DND-41 (cell line): ENCODE measurements around the gene KPRP.

Experiments
- ATAC-seq: fragments of 200-7000 bp; cut with Tn5 transposase; 3 replicates; pipeline ENCODE4 v1.9.1; 2021; ENCODE audit warnings: low read depth; ENCODE audit not compliant: insufficient read depth
- DNase-seq: peaks from one replicate; pipeline ENCODE4 v3.0.0-alpha.2; 2020
- H2AFZ ChIP-seq: 2 replicates; pipeline ENCODE4 v1.6.0; 2012; ENCODE audit warnings: low read depth, low read length
- H3K27ac ChIP-seq: 2 replicates; pipeline ENCODE4 v1.5.1; 2012; ENCODE audit warnings: low read length, inconsistent platforms
- H3K27me3 ChIP-seq: fragments of 200-600 bp; sonication (generic); 2 replicates; pipeline ENCODE4 v1.6.0; 2012; ENCODE audit warnings: low read length, mild to moderate bottlenecking, inconsistent platforms; ENCODE audit not compliant: insufficient read depth, poor library complexity
- H3K36me3 ChIP-seq: 2 replicates; pipeline ENCODE4 v1.5.1; 2012; ENCODE audit warnings: low read length, inconsistent platforms; ENCODE audit not compliant: insufficient read depth
- H3K4me1 ChIP-seq: 2 replicates; pipeline ENCODE4 v1.5.1; 2012; ENCODE audit warnings: mild to moderate bottlenecking, low read length; ENCODE audit not compliant: insufficient read depth
- H3K4me2 ChIP-seq: 2 replicates; pipeline ENCODE4 v1.6.0; 2012; ENCODE audit warnings: mild to moderate bottlenecking, moderate library complexity, low read length, inconsistent platforms; ENCODE audit not compliant: insufficient read depth
- H3K4me3 ChIP-seq, 2 experiments: fragments of 200-600 bp in 1 of 2; shearing (Covaris generic) in 1 of 2; 2 replicates each; pipeline ENCODE4 v1.5.1; 2012 to 2016; ENCODE audit warnings: inconsistent platforms in 2 of 2, low read length in 2 of 2, mild to moderate bottlenecking in 2 of 2, low read depth in 1 of 2, moderate library complexity in 1 of 2
- H3K79me2 ChIP-seq: 2 replicates; pipeline ENCODE4 v1.6.0; 2012; ENCODE audit warnings: low read length, inconsistent platforms; ENCODE audit not compliant: insufficient read depth
- H3K9ac ChIP-seq: 2 replicates; pipeline ENCODE4 v1.6.0; 2012; ENCODE audit warnings: low read depth, mild to moderate bottlenecking, inconsistent platforms, low read length, moderate library complexity
- H3K9me3 ChIP-seq: 2 replicates; pipeline ENCODE4 v1.5.1; 2012; ENCODE audit warnings: low read length, moderate library complexity, mild to moderate bottlenecking, inconsistent platforms; ENCODE audit not compliant: insufficient read depth, severe bottlenecking
- H4K20me1 ChIP-seq: 2 replicates; pipeline ENCODE4 v1.6.0; 2012; ENCODE audit warnings: low read length; ENCODE audit not compliant: insufficient read depth
- CTCF ChIP-seq: IDR thresholded peaks from 2 replicates; pipeline ENCODE4 v1.5.1; 2012; ENCODE audit warnings: borderline replicate concordance, low read length, moderate library complexity, mild to moderate bottlenecking; ENCODE audit not compliant: poor library complexity, severe bottlenecking; ENCODE audit errors: extremely low read depth
- EZH2 ChIP-seq: IDR thresholded peaks from 3 replicates; pipeline ENCODE4 v1.6.1; 2012; ENCODE audit warnings: borderline replicate concordance, low read depth, mild to moderate bottlenecking, moderate library complexity, low read length, inconsistent platforms; ENCODE audit not compliant: severe bottlenecking

Gene KPRP

DNA sequence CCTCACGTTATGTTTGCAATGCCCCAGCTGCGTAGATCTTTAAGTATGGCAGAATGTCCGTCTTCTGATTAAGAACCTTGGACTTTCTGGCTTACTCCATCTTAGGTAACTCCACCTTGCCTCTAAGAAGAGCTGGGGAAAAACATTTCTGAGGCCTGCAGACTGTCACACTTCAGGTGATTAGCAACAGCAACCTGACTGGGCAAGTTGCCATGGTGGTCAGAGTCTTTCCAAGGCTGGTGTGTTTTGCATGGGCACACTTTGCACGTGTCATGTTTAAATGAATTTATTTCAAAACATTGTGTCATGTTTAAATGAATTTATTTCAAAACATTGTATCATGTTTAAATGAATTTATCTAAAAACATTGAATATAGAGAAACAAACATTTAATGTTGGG is 811 bp downstream of the KPRP start:
- no peak overlapping the region for H3K9ac ChIP-seq

DNA sequence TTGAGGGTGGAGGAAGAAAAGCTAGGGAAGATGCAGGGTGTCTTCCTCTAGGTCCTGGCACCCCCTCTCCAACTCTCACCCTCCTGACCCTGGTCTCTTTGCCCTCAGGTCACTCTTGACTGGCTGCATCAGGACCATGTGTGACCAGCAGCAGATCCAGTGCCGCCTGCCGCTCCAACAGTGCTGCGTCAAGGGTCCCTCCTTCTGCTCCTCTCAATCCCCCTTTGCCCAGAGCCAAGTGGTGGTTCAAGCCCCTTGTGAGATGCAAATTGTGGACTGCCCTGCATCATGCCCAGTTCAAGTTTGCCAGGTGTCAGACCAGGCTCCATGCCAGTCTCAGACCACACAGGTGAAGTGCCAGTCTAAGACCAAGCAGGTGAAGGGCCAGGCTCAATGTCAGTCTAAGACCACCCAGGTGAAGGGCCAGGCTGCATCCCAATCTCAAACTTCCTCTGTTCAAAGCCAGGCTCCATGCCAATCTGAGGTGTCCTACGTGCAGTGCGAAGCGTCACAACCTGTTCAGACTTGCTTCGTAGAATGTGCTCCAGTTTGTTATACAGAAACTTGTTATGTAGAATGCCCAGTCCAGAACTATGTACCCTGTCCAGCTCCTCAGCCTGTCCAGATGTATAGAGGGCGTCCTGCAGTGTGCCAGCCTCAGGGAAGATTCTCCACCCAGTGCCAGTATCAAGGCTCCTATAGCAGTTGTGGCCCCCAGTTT is 1.8 kb downstream of the KPRP start:
- H3K9ac ChIP-seq = no peak overlapping the region
- H4K20me1 ChIP-seq = no peaks in the 10 kb centered on the region
- no peaks in the 10 kb centered on the region for H3K36me3 ChIP-seq
- TF ChIP-seq EZH2 (no peak), CTCF (no peak)
- H3K79me2 ChIP-seq = no peaks in the 10 kb centered on the region
- H3K27ac ChIP-seq = no peak overlapping the region
- no peak overlapping the region for H3K4me3 ChIP-seq
- H3K27me3 ChIP-seq = no peaks in the 10 kb centered on the region
- no peaks in the 10 kb centered on the region for H3K9me3 ChIP-seq
- no peaks in the 10 kb centered on the region for H3K4me1 ChIP-seq
- no peak overlapping the region for H2AFZ ChIP-seq
- DNase-seq (no peak), ATAC-seq (no peak)
- H3K4me2 ChIP-seq = no peak overlapping the region

More for the DNA sequence above, 811 bp downstream of the KPRP start:
- Histone ChIP-seq H3K4me1 (no peaks in the 10 kb centered on the region), H4K20me1 (no peaks in the 10 kb centered on the region), H3K27ac (no peak overlapping the region), H2AFZ (no peak overlapping the region), H3K4me2 (no peak overlapping the region), H3K27me3 (no peaks in the 10 kb centered on the region), H3K9me3 (no peaks in the 10 kb centered on the region), H3K36me3 (no peaks in the 10 kb centered on the region), H3K79me2 (no peaks in the 10 kb centered on the region), H3K4me3 (no peak overlapping the region)
- DNase-seq = no peak
- TF ChIP-seq CTCF = no peak
- ATAC-seq = no peak

DNA sequence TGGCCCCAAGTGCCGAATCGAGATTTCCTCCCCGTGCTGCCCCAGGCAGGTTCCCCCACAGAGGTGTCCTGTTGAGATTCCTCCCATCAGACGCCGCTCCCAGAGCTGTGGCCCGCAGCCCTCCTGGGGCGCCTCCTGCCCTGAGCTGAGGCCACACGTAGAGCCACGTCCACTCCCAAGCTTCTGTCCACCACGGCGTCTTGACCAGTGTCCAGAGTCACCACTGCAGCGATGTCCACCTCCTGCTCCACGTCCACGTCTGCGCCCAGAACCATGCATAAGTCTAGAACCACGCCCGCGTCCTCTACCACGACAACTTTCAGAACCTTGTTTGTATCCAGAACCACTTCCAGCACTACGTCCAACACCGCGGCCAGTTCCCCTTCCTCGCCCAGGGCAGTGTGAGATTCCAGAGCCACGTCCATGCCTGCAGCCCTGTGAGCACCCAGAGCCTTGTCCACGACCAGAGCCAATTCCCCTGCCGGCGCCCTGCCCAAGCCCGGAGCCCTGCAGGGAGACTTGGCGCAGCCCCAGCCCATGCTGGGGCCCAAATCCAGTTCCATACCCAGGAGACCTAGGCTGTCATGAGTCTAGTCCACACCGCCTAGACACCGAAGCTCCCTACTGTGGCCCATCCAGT is 2.8 kb downstream of the KPRP start:
- DNase-seq (no peak), ATAC-seq (no peak)
- Histone ChIP-seq H2AFZ (no peak overlapping the region), H3K27me3 (no peaks in the 10 kb centered on the region), H3K9ac (no peak overlapping the region), H3K4me2 (no peak overlapping the region), H3K4me1 (no peaks in the 10 kb centered on the region), H3K4me3 (no peak overlapping the region), H4K20me1 (no peaks in the 10 kb centered on the region), H3K36me3 (no peaks in the 10 kb centered on the region), H3K9me3 (no peaks in the 10 kb centered on the region), H3K27ac (no peak overlapping the region), H3K79me2 (no peaks in the 10 kb centered on the region)
- TF ChIP-seq CTCF (no peak), EZH2 (no peak)
